Measurements from ENCODE around the gene CTNS.
"Not testable (repeated sequence)": the region's sequence is repeated elsewhere in the genome, so short reads cannot be mapped to it uniquely, and the experiment has no call there.

Gene CTNS

DNA sequence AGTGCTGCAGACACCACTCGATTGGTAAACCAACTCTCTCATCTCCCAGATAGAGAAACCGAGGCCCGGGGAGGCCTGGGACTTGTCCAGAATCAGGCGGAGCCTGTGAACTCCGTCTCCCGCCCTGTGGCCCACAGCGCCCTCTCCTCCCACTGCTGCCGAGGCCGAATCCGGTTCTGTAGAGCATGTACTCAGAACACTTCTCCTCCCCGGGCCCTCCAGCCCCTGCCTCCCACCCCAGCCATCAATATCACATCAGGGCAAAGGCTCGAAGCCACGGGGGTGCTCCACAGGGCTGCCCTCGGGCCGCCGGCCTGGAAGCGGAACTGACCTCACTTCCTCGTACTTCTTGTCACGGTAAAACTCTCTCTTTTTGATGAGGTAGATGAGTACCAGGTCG, 45.0 kb downstream of the CTNS start:
- DNase-seq = no peak

DNA sequence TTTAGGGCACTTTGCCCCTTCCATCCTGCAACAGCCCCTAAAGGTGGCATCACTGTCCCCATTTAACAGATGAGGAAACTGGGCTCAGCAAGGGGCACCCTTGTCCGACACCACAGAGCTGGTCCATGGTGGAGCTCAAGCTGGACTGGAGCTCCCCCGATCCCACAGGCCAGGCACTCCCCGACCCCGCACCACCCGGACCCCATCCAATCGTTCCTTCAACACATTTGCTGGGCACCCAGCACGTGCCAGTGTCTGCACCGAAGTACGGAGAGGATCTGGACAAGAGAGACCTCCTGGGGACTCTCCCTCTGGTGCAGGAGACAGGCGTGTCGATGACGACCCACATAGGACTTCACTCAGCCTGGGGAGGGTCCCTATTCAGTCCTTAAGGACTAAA, 45.5 kb downstream of the CTNS start:
- DNase-seq = no peak

DNA sequence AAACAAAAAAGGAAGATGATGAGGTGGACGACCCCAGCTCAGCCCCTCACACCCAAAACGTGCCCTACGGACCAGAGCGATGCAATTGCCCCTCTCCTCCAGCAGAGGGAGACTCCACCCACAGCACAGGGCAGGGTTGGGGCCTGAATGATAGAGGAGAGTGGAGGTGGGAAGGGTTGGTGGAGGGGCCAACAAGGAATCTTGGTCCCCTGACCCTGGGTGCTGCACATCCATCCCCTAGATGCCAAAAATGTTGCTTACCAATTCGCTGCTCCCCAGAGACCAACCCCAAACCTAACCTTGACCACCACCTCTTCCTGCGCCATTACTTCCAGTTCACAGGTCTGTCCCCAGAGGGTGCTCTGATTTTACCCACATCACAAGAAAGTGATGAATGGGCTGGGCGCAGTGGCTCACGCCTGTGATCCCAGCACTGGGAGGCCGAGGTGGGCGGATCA, 46.5 kb downstream of the CTNS start:
- DNase-seq = peak in 1 of 56 donors; percentile 8

DNA sequence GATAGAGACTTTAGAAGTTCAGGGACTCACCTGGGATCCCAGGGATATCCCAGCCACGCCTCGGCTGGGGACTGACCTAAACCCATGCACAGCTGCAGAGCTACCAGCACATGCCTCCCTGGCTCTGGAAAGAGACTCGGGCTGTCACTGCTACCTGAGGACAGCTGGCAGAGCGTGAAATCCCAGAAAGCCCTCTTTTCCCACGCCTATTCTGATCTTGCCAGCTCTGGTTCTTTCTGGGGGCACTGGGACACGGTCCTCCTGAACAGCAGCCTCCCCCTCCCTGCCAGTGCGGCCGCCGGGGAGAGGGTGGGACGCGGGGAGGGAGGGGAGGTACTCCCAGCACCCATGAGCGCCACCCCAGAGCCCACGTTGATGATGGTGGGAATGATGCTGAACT, 48.6 kb downstream of the CTNS start:
- DNase-seq = no peak

DNA sequence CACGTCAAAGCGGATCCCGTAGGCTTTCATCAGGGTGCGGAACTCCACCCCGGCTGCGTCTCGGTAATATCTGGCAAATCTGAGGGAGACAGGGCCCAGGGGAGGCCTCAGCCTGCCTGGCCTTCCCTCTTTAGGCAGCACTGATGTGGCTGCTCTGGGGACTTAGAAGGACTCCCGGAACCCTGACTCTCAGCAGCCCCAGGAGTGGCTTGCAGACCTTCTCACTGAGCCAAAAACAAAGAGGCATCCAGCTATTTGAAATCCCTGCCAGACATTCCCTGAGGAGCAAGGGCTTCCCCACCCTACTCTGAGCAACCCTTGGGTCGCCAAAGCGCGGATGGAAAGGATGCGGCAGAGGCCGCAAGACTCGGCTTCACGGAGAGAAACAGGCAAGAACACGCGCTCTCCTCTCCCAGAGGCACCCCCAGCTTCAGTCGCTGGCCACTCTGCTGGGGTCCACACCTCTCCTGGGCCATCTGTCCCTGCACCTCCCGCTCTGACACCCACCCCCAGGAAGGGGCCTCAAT, 51.5 kb downstream of the CTNS start:
- DNase-seq = no peak

DNA sequence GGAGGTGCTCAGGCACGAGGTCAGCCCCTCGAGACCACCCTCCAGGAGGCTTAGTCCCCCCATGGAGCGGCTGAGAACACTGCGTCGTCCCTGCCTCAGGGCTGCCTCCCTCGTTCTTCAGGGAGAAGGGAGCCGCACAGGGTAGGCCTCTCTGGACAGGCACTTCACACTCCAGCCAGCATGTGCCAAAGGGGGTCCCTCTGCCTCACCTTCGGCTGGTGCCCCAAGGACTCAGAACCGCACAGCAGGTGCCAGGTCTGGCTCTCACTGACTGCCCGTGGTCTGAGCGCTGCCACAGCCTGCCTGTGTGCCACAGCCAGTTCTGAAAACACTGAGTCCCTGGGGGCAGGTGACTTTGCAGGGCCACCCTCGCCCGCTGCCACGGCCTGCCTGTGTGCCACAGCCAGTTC, 52.3 kb downstream of the CTNS start:
- no peak for DNase-seq

DNA sequence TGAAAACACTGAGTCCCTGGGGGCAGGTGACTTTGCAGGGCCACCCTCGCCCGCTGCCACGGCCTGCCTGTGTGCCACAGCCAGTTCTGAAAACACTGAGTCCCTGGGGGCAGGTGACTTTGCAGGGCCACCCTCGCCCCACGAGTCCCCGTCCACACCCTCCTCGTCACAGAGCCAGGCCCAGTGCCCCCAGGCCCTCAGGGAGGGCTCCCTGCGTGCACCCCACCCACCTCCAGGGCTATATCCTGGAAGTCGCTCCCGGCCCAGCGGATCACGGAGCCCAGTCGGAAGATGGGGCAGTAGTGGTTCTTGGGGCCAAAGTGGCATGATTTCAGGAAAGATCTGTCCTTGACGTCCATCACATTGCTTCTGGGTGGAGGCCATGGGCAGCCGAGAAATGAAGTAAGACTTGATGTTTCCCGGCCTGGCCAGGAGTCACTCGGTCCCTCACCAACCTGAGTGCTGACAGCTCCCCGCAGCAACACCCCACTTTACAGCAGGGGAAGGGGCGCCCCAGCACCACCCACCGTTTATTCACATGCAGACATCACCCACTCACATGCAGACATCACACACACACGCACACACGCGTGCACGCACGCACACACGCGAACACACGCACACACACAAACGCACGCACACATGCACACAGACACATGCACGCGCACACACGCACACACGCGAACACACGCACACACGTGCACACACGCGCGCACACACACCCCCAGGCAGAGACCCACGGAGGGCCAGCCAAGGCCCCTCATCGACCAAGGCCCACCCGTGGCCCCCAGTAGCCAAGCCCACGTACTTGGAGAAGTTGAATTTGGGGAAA, 52.9 kb downstream of the CTNS start:
- no peak for DNase-seq

DNA sequence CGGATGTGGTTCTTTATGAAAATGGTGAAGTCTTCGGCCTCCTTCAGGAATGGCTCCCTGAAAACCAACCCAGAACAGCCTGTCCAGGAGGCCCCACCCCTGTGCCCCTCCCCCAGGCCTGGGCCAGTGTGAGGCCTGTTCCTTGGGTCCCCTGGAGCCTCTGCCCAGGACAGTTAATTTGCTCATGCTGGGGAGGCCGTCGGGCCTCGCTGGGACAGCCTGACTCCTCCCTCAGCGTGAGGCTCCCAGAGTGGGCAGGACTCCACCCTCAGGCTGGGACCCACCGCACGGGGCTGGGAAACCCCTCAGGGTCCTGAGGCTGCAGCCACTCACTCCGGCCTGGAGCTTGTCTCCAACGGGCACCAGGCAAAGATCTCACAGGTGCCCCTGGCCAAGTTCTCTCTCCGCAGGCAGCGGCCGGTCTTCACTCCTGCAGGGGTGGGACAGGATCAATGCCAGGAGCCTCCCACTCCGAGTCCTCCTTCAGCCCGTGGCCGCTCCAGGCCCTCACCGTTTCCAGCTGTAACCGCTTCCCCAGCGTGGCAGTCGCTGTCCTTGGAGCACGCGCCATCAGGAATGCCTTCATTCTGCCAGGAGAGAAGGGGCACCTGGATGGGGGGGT, 53.6 kb downstream of the CTNS start:
- DNase-seq = no peak

DNA sequence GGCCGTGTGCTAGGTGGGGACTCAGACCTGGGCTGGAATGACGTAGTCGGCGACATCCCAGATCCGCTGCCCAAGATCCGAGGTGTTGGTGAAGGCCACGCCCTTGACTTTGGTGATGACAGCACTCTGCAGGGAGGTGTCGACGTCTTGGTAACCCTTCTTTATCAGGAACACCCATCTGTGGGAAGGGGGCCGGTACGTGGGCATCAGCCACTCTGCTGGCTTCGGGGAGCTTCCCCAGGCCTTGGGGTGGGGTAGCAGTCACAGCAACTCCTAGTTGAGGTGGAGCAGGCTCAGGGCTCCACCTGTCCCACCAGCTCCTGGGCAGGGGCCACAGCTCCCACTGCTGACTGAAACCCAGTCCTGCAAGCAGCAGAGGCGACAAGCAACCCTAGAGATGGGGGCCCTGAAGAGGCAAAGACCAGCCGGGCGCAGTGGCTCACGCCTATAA, 55.1 kb downstream of the CTNS start:
- DNase-seq = no peak

DNA sequence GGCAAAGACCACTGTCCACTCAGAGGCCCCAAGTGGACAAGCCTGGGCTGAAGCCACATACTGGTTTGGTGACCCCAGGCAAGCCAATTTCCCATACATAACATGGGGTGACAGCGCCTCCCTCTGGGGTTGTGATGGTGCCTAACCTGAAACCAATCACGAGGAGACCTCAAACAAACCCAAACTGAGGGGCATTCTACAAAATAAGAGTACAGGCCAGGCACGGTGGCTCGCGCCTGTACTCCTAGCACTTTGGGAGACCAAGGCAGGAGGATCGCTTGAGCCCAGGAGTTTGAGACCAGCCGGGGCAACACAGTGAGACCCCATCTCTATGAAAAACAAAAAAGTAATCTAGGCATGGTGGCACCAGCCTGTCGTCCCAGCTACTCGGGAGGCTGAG, 55.8 kb downstream of the CTNS start:
- no peak for DNase-seq

DNA sequence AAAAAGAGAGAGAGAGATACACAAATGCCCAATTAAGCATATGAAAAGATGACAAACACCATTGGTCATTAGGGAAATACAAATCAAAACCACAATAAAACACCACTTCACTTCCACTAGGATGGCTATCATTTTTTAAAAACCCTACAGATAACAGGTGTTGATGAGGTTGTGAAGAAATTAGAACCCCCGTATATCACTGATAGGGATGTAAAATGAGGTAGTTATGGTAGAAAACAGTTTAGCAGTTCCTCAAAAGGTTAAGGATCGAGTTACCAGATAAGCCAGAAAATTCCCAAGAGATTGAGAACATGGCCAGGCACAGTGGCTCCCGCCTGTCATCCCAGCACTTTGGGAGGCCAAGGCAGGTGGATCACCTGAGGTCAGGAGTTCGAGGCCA, 56.6 kb downstream of the CTNS start:
- no peak for DNase-seq

DNA sequence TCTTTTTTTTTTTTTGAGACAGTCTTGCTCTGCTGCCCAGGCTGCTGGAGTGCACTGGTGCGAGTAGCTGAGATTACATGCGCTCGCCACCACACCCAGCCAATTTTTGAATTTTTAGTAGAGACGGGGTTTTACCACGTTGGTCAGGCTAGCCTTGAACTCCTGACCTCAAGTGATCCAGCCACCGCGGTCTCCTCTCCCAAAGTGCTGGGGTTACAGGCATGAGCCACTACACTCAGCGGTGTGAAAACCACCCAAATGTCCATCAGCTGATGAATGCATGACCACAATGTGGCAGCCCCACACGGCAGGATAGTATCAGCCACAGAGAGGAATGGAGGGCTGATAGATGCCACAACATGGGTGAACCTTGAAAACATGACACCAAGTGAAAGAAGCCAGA, 57.3 kb downstream of the CTNS start:
- DNase-seq = no peak

DNA sequence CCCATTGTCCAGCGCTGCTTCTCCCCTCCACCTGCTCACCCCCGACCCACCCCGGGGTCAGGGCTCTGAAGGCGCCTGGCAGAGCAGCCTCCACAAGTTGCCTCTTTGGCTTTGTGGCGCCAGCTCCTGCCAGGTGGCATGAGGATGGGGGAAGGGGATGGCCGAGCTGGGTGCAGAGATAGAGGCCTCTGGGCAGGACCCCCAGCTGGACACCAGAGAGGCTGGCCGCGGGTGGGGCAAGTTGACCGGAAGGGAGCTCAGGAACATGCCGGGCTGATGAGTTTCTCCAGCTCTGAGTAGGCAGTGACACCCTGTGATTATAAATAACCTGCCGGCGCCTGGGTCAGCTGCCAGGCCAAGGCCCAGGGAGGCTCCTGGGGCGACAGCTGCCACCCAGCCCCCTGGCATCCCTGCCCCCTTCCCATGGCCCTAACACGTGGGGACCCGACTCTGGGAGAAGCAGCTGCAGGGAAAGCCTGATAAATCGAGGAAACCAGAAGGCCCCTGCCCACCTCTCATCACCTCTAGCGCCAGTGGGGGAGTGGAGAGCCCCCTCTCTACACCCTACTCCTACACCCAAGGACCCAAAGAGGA, 58.7 kb downstream of the CTNS start:
- no peak for DNase-seq

DNA sequence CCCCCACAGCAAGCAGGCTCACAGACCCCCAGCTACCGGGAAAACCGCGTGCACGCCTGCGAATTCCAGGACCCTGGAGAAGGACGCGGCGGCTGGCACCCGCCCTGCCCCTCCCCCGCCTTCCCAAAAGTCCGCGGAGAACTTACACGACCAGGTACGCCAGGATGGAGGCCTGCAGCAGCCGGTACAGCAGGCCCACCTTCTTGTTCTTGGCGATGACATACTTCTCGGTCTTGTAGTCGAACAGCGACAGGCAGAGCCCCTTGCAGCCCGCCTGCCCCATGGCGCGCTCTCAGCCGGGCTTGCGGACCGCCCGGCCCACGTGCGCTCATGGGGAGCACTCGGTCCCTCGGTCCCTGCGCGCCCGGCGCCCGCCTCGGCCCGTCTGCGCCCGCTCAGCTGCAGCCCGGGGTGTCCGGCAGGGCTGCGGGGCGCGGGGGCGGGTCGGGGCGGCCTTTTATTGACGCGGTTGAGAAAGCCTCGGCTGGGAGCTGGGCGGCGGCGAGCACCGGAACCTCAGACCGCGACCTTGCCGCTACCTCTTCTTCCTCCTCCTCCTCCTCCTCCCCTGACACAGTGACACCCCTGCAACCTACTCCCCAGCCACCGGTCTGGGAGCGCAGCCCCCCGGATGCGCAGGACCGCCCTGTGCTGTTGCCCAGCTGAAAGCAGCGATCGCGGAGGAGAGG, 59.3 kb downstream of the CTNS start, which contains the start of gene P2RX5:
Gene P2RX5 (minus strand): TSS at position 433 of the 689 bp plus-strand sequence. CDS start 150 bp downstream, at position 283.
- peak in 3 of 56 donors; percentile 18 to 48 (median 40) for DNase-seq

DNA sequence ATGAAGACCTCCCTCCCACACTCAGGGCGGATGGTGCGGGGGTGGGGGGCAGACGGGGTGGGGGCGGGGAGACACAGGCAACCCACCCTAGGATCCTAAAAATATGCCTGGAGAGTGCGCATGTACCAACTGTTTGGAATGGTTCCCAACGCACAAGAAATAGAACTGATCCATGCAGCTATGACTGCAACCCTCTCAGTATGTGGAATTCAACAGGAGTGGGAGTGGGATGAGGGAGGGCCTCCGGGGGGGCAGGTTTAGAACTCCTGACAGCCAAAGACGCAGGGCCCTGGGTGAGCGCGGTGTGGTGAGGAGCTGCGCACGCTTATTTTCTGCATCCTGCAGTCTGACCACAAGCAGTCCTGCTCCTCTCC, 60.5 kb downstream of the CTNS start:
- peak in 12 of 56 donors; percentile 8 to 62 (median 31) for DNase-seq

DNA sequence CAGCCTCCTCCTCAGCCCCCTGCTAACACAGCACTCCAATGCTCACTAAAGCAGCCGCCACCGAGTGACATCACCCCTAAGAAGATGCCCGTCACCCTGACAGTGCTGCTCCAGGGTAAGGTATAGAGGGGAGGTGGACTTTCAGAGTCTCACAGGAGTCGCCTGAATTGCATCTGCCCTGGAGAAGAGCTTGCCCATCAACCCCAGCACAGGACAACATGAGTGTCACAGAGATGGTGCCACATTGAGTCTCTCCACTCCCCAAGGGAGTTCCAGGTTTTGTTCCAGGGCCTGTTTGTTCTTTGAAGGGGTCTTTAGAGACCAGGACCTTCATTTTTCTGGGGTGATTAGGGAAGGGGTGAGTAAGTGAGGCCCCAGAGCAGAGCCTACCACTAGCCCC, 61.6 kb downstream of the CTNS start:
- no peak for DNase-seq

DNA sequence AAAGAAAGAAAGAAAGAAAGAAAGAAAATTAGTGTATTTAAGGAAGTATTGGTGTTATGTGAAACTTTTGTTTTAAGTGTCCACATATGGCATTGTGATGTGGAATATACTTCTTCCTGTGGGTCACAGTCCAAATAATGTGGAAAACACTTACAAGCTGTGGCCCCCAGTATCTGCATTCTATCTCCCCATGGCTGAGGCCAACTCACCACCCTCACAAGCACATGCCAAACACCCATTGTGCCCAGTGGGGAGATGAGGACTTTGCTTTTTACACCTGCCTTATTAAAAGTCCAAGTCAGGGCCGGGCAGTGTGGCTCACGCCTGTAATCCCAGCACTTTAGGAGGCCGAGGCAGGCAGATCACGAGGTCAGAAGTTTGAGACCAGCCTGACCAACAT, 63.4 kb downstream of the CTNS start:
- no peak for DNase-seq

DNA sequence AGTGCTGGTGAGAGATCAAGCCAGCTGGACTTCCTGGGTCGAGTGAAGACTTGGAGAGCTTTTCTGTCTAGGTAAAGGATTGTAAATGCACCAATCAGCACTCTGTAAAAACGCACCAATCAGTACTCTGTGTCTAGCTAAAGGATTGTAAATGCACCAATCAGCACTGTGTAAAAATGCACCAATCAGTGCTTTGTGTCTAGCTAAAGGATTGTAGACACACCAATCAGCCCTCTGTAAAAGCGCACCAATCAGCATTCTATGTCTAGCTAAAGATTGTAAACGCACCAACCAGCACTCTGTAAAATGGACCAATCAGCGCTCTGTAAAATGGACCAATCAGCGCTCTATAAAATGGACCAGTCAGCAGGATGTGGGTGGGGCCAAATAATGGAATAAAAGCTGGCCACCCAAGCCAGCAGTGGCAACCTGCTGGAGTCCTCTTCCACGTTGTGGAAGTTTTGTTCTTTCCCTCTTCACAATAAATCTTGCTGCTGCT, 65.5 kb downstream of the CTNS start:
- DNase-seq = not testable (repeated sequence)

DNA sequence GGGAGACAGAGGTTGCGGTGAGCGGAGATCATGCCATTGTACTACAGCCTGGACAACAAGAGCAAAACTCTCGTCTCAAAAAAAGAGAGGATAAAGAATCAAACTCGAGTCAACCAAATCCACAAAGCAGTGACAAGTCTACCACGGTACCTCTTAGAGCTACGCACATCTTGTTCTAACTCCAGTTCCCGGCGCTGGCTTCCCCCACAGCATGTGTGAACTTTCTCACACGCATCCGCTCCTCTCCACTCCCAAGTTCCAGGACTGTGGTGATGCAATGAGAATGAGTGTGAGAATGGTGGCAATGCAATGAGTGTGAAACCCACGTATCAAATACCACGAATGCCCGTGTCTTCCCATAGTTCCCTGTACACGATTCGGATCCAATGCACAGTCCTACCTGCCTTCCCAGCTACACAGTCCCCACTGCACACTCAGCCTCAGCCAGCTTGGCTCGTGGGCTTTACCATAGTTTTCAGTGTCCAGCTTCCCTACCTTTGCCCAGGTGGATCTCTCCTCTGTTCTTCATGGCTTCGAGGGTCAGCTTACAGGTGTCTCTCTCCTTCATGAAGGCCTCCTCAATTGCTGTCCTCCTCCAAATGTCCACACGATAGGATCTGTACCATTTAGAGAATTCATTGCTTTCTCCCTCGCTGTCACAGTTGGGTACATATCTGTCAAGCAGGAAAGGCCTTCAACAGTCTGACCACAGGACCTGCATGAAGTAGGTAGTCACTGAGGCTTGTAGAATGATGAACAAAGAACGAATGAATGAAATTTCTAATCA, 68.6 kb downstream of the CTNS start:
- no peak for DNase-seq

DNA sequence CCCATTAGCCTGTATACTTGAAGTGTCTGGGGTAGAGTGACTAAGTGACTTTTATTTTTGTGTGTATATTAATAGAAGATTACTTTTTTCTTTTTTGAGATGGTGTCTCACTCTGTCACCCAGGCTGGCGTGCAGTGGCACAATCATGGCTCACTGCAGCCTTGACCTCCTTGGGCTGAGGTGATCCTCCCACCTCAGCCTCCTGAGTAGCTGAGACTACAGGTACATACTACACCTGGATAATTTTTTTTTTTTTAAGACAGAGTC, 69.1 kb downstream of the CTNS start:
- not testable (repeated sequence) for DNase-seq

DNA sequence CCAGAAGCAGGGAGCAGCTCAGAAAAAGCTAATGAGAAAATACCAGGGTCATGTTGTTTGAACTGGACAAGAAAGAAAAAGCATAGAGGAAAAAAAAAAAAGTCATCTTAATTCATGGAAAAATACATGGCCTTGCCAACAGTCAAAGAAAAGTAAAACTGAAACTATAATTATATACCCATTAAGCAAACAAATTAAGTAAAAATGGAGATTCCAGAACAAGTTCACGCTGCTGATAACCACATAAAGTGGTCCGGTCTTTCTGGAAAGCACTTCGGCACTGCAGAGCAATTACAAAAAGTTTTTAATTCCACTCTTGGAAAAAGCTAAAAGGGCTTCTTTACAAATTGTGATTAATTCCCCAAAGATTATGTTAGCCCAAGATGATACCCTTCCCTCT, 71.8 kb downstream of the CTNS start:
- DNase-seq = no peak

All from amygdala (tissue), 56 donors.